Endothelial cell of umbilical vein (primary cell): Measurements from ENCODE around the gene REC8. TPM values are rescaled to one million over a fixed set of nuclear protein-coding genes. Genes with fewer than 3 reads are reported as not detected.

Experiments
- BruUV-seq: library from RNA; stranded (reverse); fragments of 400-500 nt; replicated peaks from 2 replicates; lab custom pipeline; 2021; lab: Mats Ljungman, UMichigan
- CTCF ChIA-PET: fragments of 300-600, 350-600 bp; sonication (Branson Sonifier 250); formaldehyde crosslinking; loops from one replicate; lab custom pipeline; 2021; ENCODE audit warnings: antibody characterized with exemption, inconsistent platforms; lab: Charles Lee
- POLR2A ChIA-PET: fragments of 300-600, 350-600 bp; sonication (Branson Sonifier 250); formaldehyde crosslinking; loops from one replicate; lab custom pipeline; 2021; ENCODE audit warnings: antibody characterized with exemption, inconsistent platforms; lab: Charles Lee
- DNase-seq: peaks from one replicate; pipeline ENCODE4 v3.0.0-alpha.2; 2011; ENCODE audit warnings: low read depth, low spot score
- FAIRE-seq: peaks from 2 replicates; lab custom pipeline; 2011; peaks lifted over from hg19 to GRCh38; lab: Jason Lieb, UNC
- H2AFZ ChIP-seq: 2 replicates; pipeline ENCODE4 v1.6.0; 2012; ENCODE audit warnings: low read depth, low read length, control low read depth, inconsistent platforms
- H3K27ac ChIP-seq: 2 replicates; pipeline ENCODE4 v1.5.1; 2011; ENCODE audit warnings: low read depth, mild to moderate bottlenecking, control low read depth, low read length, moderate library complexity; ENCODE audit not compliant: insufficient read depth
- H3K27me3 ChIP-seq, 2 experiments: 2 replicates each; pipeline versions ENCODE4 v1.6.0 to v1.6.1; 2011; ENCODE audit warnings: low read length in 2 of 2, mixed read lengths in 1 of 2; ENCODE audit not compliant: control insufficient read depth in 2 of 2, insufficient read depth in 2 of 2
- H3K36me3 ChIP-seq, 2 experiments: 2 replicates in 1 of 2; 3 replicates in 1 of 2; pipeline ENCODE4 v1.5.1; 2011; ENCODE audit warnings: low read length in 2 of 2, mild to moderate bottlenecking in 1 of 2, moderate library complexity in 1 of 2; ENCODE audit not compliant: control insufficient read depth in 2 of 2, insufficient read depth in 2 of 2; ENCODE audit errors: extremely low read depth in 1 of 2
- H3K4me1 ChIP-seq: 3 replicates; pipeline ENCODE4 v1.5.1; 2011; ENCODE audit warnings: mild to moderate bottlenecking, low read length; ENCODE audit not compliant: control insufficient read depth, insufficient read depth; ENCODE audit errors: extremely low read depth
- H3K4me2 ChIP-seq: 2 replicates; pipeline ENCODE4 v1.6.1; 2011; ENCODE audit warnings: low read length, control low read depth, mixed read lengths; ENCODE audit not compliant: insufficient read depth
- H3K4me3 ChIP-seq, 3 experiments: fragments of 200-600 bp in 1 of 3; sonication (generic), shearing (Covaris generic) in 1 of 3; replicated peaks in 1 of 3; 2 replicates each; pipeline ENCODE4 v1.5.1; 2011 to 2016; ENCODE audit warnings: control low read depth in 3 of 3, low read length in 3 of 3, mild to moderate bottlenecking in 2 of 3, inconsistent platforms in 1 of 3, low read depth in 1 of 3, moderate library complexity in 1 of 3; ENCODE audit not compliant: insufficient read depth in 1 of 3
- H3K79me2 ChIP-seq: 2 replicates; pipeline ENCODE4 v1.6.0; 2012; ENCODE audit warnings: low read length, inconsistent platforms; ENCODE audit not compliant: control insufficient read depth, insufficient read depth
- H3K9ac ChIP-seq: replicated peaks from 2 replicates; pipeline ENCODE3; 2011; ENCODE audit warnings: low read length, control low read depth; ENCODE audit not compliant: insufficient read depth; ENCODE audit errors: extremely low read depth
- H3K9me1 ChIP-seq: replicated peaks from 3 replicates; pipeline ENCODE4 v1.6.0; 2011; ENCODE audit warnings: mild to moderate bottlenecking, low read length; ENCODE audit not compliant: control insufficient read depth, insufficient read depth; ENCODE audit errors: extremely low read depth
- H3K9me3 ChIP-seq: replicated peaks from 2 replicates; pipeline ENCODE4 v1.5.1; 2012; ENCODE audit warnings: low read length, inconsistent platforms; ENCODE audit not compliant: control insufficient read depth, insufficient read depth
- H4K20me1 ChIP-seq: replicated peaks from 2 replicates; pipeline ENCODE3; 2011; ENCODE audit warnings: mild to moderate bottlenecking, low read length; ENCODE audit not compliant: control insufficient read depth, insufficient read depth; ENCODE audit errors: extremely low read depth
- EZH2 ChIP-seq: IDR thresholded peaks from 2 replicates; pipeline ENCODE4 v1.6.1; 2012; ENCODE audit warnings: borderline replicate concordance, low read depth, mild to moderate bottlenecking, moderate library complexity, low read length, inconsistent platforms; ENCODE audit not compliant: severe bottlenecking
- GATA2 ChIP-seq: IDR thresholded peaks from 2 replicates; pipeline ENCODE4 v1.7.0; 2011; ENCODE audit warnings: low read depth, mild to moderate bottlenecking, moderate library complexity, mixed read lengths, low read length; ENCODE audit not compliant: insufficient read length, insufficient read depth
- JUN ChIP-seq: IDR thresholded peaks from 2 replicates; pipeline ENCODE4 v1.6.1; 2011; ENCODE audit warnings: borderline replicate concordance, low read depth; ENCODE audit not compliant: insufficient read length, insufficient read depth
- MAX ChIP-seq: IDR thresholded peaks from 2 replicates; pipeline ENCODE4 v1.6.1; 2011; ENCODE audit not compliant: insufficient read depth, insufficient read length
- POLR2AphosphoS5 ChIP-seq: IDR thresholded peaks from 2 replicates; pipeline ENCODE4 v1.6.1; 2012; ENCODE audit warnings: low read depth, mild to moderate bottlenecking, control low read depth, low read length, moderate library complexity; ENCODE audit not compliant: insufficient read depth
- dilution Hi-C: fragments of 300-500 bp; cut with MboI; formaldehyde crosslinking; loops from one replicate; pipeline ENCODE4 v1.15.0; 2019; ENCODE audit warnings: low sequenced_read_pairs; ENCODE audit not compliant: extremely low pct_ligation_motif_present
- intact Hi-C: fragments of 100-400 bp; cut with micrococcal nuclease; formaldehyde crosslinking; loops from one replicate; pipeline ENCODE4 v1.10.0; 2022
- polyA plus RNA-seq, 4 experiments: library from polyadenylated mRNA; depleted of rRNA in 3 of 4; stranded (reverse) in 3 of 4; unstranded in 1 of 4; fragments of >200 nt; gene quantifications; 2 replicates each; pipeline versions ENCODE4 v1.2.1 to v1.2.3, GENCODE V29; 2011 to 2012; ENCODE audit warnings: missing spikeins in 1 of 4
- total RNA-seq: library from RNA; stranded (reverse); gene quantifications from 2 replicates; pipeline ENCODE4 v1.2.3, GENCODE V29; 2021

REC8 gene
- total and polyA plus RNA-seq, 2 donors (not counting 3 experiments of a cell fraction or from before 2014, with no cell fraction given) = 12.5 to 33.6 TPM

DNA sequence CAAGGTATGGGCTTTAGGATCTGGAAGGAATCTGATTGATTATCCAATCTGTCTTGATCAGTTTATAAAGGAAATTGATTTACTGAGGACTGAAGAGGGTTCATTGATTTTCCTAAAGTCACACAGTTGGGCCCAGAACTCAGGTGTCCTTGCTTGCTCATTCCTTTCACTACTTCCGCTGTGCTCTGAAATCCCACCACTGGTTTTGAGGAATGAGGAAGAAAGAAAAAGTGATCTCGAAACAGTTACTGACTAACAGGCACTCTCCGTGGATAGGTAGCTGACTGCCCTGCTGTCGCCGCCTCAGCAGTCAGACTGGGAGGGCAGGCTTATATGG is 41.5 kb upstream of the REC8 start, which contains the start of gene FITM1:
Gene FITM1, plus strand, starts transcription at position 280 of the 337 bp plus-strand sequence. CDS start 905 bp downstream, outside the sequence.
- ChIA-PET POLR2A (interaction anchor here (0.6 to 1.1 kb wide), 2 partner anchors 10 to 15 kb away, joined by 4 to 5 read pairs; no protein-coding TSS in a partner anchor), CTCF (no interaction called here)
- no peaks in the 10 kb centered on the region for H3K9me3 ChIP-seq
- H3K79me2 ChIP-seq = no peaks in the 10 kb centered on the region
- DNase-seq = no peak
- TF ChIP-seq GATA2 = no peak
- no peak for TF ChIP-seq MAX
- TF ChIP-seq EZH2 = no peak
- no peak for TF ChIP-seq JUN
- no peak for TF ChIP-seq POLR2AphosphoS5
- no TSS peak for BruUV-seq
- H3K27me3 ChIP-seq = no peaks in the 10 kb centered on the region
- no peak within 1 kb of the TSS for H3K4me2 ChIP-seq
- intact Hi-C loops (no loop called here), dilution Hi-C loops (no loop called here)
- H3K4me1 ChIP-seq = peaks cover under 1% of the 10 kb centered on the region
- H2AFZ ChIP-seq = no peak within 1 kb of the TSS
- no peak for FAIRE-seq
- H3K27ac ChIP-seq = no peak within 1 kb of the TSS
- no peaks in the 10 kb centered on the region for H4K20me1 ChIP-seq
- H3K9ac ChIP-seq = no peak within 1 kb of the TSS
- no peak within 1 kb of the TSS for H3K4me3 ChIP-seq
- H3K9me1 ChIP-seq = no peaks in the 10 kb centered on the region
- no peaks in the 10 kb centered on the region for H3K36me3 ChIP-seq

DNA sequence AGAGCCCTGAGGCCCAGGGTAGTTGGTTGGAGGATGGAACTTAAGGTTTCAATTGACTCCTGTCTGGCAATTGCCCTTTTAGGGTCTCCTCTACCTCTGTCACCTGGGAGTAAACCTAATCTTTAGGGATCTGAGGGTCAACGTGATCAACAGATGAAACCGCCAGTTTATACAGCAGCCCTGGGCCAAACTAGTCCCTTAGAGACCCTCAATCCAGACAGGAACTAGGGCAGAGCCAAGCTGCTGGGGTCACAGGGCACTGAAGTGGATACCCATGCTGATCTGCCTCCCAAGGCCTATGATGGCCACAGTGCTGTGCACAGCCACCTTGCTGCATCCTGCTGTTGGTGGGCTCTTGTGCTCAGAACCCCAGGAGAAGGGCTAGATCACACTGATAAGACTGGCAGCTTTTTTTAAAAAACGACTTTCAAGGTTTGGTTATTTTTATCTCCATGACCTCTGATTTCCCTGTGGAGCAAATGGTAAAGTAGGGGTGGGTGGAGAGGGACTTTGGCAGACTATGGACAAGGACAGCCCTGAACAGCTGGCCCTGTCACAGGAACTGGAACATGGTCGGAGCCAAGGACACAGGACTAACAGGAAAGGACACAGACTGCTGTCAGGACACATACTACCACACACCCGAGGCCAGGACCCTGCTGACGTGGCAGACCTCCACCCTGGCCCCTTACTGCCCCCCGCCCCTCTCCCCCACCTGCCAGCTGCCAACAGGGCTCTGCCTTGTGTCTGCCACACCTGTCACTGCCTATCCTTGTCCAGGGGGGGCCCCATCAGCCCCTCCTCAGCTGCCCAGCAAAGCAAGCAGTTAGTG is 40.9 kb upstream of the REC8 start:
- Histone ChIP-seq H3K27ac (no peak overlapping the region), H3K27me3 (no peaks in the 10 kb centered on the region), H3K4me1 (peaks cover 4% of the 10 kb centered on the region), H3K9me3 (no peaks in the 10 kb centered on the region), H4K20me1 (no peaks in the 10 kb centered on the region), H3K79me2 (no peaks in the 10 kb centered on the region), H3K4me2 (no peak overlapping the region), H3K4me3 (no peak overlapping the region), H3K9ac (no peak overlapping the region), H3K9me1 (no peaks in the 10 kb centered on the region), H2AFZ (no peak overlapping the region), H3K36me3 (no peaks in the 10 kb centered on the region)
- no peak for FAIRE-seq
- no peak for TF ChIP-seq GATA2
- no peak for TF ChIP-seq POLR2AphosphoS5
- no TSS peak for BruUV-seq
- DNase-seq = no peak
- dilution Hi-C loops (no loop called here), intact Hi-C loops (no loop called here)
- POLR2A ChIA-PET = interaction anchor here (0.6 kb wide), 1 partner anchor 16 kb away, joined by 3 read pairs; the partner anchor contains the start of gene PSME2
- CTCF ChIA-PET = no interaction called here
